NCI-H1930 (cell line): ENCODE measurements around the gene CGB2.
"Not testable (repeated sequence)": the region's sequence is repeated elsewhere in the genome, so short reads cannot be mapped to it uniquely, and the experiment has no call there.

Experiments
- DNase-seq, 2 experiments: peaks; one replicate each; lab custom pipeline; 2025; lab: John Stamatoyannopoulos, UW

CGB2 gene

DNA sequence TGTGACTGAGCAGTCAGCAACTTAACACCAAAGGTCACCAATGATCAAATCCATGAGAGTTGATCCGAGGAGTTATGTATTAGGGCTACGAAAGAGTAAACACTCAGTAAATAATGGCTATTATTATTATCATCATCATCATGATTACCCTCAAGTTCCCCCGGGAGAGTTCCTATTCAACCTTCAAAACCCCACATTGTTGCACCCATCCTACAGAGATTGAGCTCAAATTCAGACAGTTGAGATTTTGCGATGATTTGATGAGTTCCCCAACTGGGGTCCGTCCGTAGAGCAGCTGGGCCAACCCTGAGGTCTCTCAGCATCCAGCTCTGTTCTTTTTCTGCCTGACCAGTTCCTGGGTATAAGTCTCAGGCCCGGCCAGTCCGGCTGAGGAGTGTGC lies 6.4 kb downstream of the CGB2 start:
- not testable (repeated sequence) for DNase-seq

DNA sequence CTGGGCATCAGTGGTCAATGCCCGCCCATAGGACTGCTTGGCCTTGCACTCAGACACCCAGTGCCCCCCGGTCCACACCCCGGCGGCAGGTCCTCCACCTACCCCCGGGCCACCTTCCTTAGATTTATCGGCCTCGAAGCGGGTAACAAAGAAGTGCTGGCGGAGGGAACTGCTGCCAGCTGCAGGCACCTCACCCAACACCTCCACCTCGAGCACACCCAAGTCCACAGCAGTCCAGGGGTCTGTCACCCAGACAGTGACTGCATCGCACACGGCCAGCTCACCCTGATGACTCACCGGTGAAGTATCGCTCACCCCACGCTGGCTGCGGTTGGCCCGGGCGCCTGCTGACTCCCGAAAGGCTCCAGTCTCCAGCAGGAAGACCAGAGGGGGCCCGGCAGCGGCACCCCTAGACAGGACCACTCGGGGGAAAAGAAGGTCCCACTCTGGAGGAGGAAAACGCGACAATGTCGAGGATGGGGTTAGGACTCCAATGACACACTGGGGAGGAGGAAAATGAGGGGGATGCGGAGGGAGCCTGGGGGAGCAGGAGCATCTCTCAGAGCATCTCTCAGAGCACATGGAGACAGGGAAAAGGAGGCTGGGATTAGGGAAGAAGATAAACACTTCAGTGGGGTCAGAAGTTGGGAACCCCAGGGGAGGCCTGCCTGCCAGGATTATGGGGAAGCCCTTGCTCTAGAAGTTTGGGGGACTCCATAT lies 7.0 kb downstream of the CGB2 start:
- not testable (repeated sequence) for DNase-seq

DNA sequence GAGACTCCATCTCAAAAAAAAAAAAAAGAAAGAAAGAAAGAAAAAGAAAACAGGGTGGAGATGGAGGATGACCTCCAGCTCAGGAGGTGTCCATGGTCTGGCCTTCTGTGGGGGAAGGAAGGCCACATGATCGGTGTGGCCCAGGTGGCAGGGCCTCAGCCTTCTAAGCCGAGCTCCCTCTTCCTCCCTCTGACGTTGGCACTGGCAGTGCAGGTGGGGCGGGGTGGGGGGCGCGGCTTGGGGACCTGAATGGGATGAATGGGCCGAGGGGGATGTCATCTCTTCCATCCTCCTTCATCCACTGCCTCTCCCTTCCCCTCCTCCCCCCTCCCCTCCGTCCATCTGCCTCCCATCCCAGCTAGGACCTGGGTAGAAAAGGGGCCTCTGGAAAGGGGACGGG lies 8.0 kb downstream of the CGB2 start:
- not testable (repeated sequence) for DNase-seq

DNA sequence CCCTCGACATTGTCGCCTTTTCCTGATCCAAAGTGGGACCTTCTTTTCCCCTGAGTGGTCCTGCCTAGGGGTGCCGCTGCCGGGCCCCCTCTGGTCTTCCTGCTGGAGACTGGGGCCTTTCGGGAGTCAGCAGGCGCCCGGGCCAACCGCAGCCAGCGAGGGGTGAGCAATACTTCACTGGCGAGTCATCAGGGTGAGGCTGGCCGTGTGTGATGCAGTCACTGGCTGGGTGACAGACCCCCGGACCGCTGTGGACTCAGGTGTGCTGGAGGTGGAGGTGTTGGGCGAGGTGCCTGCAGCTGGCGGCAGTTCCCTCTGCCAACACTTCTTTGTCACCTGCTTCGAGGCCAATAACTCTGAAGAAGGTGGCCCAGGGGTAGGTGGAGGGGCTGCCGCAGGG lies 10.5 kb downstream of the CGB2 start:
- DNase-seq, result no peak

DNA sequence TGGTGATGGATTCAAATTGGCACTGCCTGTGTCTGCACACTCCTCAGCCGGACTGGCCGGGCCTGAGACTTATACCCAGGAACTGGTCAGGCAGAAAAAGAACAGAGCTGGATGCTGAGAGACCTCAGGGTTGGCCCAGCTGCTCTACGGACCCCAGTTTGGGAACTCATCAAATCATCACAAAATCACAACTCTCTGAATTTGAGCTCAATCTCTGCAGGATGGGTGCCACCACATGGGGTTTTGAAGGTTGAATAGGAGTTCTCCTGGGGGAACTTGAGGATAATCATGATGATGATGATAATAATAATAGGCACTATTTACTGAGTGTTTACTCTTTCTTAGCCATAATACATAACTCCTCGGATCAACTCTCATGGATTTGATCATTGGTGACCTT lies 11.0 kb downstream of the CGB2 start:
- DNase-seq, result not testable (repeated sequence)

DNA sequence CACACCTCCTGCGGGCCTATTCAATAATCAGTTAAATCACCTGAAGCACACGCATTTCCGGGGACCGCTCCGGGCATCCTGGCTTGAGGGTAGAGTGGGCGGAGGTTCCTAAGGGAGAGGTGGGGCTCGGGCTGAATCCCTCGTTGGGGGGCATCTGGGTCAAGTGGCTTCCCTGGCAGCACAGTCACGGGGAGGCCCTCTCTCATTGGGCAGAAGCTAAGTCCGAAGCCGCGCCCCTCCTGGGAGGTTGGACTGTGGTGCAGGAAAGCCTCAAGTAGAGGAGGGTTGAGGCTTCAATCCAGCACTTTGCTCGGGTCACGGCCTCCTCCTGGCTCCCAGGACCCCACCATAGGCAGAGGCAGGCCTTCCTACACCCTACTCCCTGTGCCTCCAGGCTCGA lies 11.9 kb downstream of the CGB2 start, which contains the start of gene CGB5:
Gene CGB5, plus strand, starts transcription at position 301 of the 400 bp plus-strand sequence. CDS start 362 bp downstream, outside the sequence.
- DNase-seq, result not testable (repeated sequence)

DNA sequence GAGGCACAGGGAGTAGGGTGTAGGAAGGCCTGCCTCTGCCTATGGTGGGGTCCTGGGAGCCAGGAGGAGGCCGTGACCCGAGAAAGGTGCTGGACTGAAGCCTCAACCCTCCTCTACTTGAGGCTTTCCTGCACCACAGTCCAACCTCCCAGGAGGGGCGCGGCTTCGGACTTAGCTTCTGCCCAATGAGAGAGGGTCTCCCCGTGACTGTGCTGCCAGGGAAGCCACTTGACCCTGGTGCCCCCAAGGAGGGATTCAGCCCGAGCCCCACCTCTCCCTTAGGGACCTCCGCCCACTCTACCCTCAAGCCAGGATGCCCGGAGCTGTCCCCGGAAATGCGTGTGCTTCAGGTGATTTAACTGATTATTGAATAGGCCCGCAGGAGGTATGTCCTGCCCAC lies 17.3 kb downstream of the CGB2 start, which contains the start of gene CGB8:
Gene CGB8, minus strand, starts transcription at position 101 of the 400 bp plus-strand sequence. CDS start 372 bp downstream, outside the sequence.
- DNase-seq, result not testable (repeated sequence)

DNA sequence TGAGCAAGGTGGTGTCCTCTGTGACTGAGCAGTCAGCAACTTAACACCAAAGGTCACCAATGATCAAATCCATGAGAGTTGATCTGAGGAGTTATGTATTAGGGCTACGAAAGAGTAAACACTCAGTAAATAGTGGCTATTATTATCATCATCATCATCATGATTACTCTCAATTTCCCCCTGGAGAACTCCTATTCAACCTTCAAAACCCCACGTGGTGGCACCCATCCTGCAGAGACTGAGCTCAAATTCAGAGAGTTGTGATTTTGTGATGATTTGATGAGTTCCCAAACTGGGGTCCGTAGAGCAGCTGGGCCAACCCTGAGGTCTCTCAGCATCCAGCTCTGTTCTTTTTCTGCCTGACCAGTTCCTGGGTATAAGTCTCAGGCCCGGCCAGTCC lies 18.1 kb downstream of the CGB2 start:
- DNase-seq, result not testable (repeated sequence)

DNA sequence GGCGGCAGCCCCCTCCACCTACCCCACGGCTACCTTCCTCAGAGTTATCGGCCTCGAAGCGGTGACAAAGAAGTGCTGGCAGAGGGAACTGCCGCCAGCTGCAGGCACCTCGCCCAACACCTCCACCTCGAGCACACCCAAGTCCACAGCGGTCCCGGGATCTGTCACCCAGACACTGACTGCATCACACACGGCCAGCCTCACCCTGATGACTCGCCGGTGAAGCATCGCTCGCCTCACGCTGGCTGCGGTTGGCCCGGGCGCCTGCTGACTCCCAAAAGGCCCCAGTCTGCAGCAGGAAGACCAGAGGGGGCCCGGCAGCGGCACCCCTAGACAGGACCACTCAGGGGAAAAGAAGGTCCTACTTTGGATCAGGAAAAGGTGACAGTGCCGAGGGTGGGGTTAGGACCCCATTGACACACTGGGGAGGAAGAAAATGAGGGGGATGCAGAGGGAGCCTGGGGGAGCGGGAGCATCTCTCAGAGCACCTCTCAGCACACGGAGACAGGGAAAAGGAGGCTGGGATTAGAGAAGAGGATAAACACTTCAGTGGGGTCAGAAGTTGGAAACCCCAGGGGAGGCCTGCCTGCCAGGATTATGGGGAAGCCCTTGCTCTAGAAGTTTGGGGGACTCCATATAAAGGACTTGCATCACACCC lies 18.8 kb downstream of the CGB2 start:
- DNase-seq, result not testable (repeated sequence)

DNA sequence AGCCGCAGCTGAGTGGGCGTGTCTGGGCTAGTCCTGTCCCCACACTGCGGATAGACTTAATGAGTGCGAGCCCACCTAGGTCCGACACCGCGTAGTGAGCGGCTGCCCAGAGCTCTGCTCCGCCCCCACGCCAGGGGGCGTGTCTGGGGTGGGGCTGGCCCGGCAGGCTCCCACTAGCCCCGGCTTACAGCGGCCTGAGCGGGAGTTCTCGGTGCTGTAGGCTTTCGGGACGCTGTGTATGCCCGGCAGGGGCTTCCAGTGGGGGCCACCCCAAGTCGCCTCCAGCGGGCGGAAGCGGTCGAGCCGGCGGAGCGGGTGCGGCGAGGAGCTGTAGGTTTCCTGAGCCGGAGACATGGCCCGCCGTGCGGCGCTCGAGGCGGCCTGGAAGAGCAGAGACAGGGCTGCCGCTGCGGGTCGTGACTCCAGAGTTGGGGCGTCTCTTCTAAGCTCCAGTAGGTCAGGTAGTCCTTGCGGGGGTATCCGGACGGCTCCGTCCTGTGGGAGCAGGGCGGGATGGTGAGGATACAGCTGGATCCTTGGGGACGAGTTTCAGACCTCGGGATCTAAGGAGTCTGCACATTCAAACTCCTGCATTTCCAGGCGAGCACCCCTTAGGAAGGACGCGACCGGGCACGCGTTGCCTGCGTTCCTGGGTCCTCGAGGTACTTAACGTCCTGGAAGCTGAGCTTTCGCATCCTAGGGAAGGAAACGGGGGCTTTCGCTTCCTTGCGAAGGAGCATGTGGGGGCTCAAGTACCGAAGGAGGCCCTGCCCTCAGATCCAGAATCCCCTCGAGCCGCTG lies 24.6 kb downstream of the CGB2 start:
- DNase-seq, result peak; percentile 50 to 81

DNA sequence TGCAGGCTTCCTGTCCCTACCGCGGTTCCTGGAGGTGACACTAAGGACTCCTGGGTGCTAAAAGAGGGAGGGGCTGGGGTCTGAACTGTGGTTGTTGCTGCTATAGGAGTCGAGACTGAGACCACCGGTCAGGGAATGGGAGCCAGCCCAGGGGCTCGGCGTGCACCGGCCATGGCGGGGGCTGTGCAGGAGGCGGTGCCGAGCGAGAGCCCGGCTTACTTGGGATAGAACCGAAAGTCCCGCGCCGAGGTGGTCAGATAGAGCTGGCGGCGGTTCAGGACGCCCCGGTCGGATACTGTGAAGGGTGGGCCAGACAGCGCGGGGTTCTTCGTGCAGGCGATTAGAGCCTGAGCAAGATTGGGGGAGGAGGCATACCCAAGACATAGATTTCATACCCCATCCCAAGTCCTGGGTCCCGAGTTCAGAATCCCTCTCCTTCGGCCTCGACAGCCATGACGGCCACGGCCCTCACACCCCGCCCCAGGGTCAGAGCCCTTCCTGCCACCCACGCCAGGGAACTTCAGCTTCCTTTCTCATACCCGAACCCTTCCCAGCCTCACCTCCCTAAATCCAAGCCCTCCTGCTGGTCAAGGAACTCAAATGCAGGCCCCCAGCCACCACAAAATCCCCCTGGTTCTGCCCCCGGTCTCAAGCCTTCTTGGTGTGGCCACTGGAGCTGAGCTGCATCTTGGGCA lies 25.4 kb downstream of the CGB2 start:
- not testable (repeated sequence) for DNase-seq

DNA sequence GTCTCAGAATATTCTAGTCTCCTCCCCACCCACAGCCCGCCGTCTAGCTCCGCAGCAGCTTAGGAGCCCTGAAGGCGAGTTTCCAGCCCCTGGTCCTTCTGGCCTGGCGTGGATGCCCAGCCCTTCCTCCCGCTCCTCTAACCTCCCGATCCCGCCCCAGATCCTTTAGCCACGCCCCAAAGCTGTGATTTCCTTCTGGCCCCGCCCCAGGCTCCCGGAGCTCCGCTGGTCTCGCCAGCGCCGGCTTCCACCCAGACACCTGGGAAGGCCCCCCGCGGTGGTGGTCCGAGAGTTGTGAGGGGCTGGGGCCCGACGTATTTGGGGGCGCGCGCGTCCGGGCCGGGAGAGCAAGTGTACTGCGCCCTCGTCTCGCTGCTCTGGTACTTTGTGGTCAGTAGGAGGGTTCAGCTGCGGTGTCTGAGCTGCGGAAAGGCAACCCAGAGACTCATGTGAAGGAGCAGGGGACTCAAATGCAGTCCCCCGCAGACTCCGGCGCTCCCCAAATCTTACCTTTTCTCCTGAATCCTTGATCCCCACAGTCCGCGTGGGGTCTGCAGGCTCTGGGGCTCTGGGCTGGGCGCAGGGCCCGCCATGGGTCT lies 26.0 kb downstream of the CGB2 start, which contains the start of gene CGB7:
Gene CGB7, minus strand, starts transcription at position 114 of the 599 bp plus-strand sequence. CDS start 2,374 bp downstream, outside the sequence.
- DNase-seq, result no peak

DNA sequence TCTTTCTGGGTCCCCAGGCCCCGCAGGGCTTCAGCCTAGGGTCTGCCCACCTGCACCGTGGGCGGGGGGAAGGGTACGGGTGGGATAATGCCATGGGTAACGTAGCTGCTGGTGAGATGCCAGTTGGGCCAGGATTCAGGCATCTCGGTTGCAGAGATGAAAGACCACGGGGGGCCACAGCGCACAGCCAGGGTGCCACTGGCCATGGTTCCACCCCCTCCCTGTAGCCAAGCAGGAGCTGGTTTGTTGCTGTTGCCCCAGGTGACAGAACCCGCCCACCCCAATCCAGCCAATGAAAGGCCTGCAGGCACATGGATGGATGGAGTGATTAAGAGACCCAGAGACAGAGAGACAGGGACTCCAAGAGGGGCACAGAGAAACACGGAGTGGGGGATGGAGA lies 26.9 kb downstream of the CGB2 start:
- DNase-seq, result no peak

DNA sequence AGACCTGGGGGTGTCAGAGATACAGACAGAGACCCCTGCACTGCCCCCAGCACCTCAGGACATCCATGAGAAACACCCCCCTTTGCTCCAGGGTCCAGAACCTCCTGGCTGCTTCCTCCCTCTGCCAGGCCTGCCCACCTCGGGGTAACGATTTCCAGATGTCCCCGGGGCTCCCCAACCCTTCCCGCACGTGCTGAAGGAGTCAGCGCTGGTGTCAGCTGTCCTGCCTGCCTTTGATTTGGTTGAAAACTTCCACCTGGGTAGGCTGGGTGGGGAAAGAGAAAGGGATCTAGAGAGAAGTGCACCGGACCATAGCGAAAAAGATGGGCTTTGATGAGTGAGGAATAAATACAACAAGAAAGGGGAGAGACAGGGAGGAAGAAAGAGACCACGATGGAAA lies 27.4 kb downstream of the CGB2 start:
- DNase-seq, result no peak

DNA sequence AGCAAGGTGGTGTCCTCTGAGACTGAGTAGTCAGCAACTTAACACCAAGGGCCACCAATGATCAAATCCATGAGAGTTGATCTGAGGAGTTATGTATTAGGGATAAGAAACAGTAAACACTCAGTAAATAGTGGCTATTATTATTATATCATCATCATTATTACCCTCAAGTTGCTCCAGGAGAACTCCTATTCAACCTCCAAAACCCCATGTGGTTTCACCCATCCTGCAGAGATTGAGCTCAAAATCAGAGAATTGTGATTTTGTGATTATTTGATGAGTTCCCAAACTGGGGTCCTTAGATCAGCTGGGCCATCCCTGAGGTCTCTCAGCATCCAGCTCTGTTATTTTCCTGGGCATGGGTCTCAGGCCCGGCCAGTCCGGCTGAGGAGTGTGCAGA lies 29.3 kb downstream of the CGB2 start:
- DNase-seq, result no peak

DNA sequence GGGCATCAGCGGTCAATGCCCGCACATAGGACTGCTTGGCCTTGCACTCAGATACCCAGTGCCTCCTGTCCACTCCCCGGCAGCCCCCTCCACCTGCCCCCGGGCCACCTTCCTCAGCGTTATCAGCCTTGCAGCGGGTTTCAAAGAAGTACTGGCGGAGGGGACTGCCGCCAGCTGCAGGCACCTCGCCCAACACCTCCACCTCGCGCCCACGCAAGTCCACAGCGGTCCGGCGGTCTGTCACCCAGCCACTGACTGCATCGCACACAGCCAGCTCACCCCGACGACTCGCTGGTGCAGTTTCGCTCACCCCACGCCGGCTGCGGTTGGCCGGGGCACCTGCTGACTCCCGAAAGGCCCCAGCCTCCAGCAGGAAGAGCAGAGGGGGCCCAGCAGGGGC lies 29.8 kb downstream of the CGB2 start:
- DNase-seq, result no peak

DNA sequence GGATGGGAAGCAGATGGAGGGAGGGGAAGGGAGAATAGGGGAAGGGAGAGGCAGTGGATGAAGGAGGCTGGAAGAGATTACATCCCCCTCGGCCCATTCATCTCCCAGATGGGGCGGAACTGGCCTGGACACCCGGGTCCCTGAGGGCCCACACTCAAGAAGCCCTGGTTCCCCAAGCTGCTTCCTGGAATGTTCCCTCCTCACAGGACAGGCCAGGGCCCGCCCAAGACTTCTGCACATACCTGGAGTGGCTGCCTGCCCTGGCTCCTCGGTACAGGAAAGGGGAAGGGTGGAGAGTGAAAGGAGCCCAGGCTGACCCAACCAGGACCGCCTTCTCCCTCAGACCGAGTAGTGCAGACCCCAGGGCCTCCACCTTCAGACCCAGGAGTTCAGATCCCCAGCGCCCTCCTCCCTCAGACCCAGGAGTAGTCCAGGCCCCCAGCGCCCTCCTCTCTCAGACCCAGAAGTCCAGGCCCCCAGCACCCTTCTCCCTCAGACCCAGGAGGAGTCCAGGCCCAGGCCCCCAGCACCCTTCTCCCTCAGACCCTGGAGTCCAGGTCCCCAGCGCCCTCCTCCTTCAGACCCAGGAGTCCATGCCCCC lies 32.4 kb downstream of the CGB2 start:
- DNase-seq, result no peak

DNA sequence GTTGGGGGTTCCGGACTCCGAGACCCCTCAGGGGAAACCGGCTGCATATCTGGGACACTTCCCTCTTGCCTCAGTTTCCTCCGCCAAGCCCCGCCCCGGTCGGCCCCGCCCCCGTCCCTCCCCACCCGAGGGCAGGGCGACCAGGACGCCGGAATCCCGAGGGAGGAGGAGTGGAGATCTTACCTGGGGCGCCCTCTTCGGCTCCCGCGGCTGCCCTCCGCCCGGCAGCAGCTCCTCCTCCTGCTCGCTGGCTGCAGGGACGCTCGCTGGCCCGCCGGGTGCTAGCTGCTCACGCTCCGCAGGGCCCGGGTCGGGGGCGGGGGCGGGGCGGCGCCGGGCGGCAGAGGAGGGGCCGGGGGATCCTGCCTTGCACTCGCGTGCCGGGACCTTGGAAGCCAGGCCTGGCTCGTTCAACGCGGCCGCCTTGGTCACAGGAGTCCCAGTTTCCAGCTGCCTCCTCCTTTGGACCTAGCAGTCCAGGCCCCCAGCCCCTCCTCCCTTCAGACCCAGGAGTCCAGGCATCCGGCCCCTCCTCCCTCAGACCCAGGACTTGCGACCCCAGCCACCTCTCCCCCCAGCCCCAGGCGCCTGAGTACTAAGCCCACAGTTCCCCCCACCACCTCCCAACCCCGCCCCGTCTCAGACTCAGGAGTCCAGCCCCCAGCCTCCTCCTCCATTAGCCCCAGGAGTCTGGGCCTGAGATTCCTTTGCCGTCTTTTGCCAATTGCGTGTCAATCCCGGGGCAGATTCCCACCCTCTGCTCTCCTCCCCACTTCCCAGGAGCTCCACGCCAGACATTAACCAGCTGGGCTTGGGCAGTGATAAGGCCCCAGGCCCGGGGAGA lies 33.3 kb downstream of the CGB2 start, which contains the start of gene NTF4:
Gene NTF4, minus strand, starts transcription at position 51 of the 844 bp plus-strand sequence. CDS start 2,821 bp downstream, outside the sequence.
- peak; percentile 59 to 74 for DNase-seq

DNA sequence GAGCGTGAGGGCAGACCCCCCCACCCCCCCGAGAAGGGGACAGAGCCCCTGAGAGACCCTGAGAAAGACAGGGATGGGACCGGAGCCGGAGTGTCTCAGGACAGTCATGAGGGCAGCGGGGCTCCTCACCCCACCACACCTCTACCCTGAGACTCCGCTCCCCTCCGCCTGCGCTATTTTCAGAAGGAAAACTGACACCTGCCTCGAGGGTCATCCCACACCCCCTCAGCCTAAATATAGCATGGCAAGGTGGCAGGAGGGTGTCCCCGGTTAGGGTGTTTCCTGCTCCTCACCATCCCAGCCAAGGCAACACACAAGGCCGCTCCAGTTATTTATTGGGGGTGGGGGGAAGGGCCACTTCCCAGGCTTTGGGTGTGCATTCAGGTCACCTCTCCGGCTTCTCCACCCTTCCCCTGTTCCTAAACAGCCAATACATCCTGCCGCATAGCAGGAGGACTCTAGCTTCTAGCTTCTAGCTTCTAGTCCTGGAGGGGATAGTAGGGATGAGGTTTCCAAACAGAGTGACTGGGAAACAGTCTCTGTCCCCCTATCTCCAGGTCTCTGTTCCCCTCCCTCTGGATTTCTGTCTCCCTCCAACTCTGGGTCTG lies 34.3 kb downstream of the CGB2 start:
- DNase-seq, result no peak
